KMS-11 (cell line): ENCODE results near the gene NRTN.
A peak's percentile ranks its signal among the peaks of the same experiment; 100 is the strongest.

Experiments used
- H2AFZ ChIP-seq: fragments of 200-600 bp; sonication (generic); 2 replicates; pipeline ENCODE4 v1.6.1; 2016; ENCODE audit warnings: antibody characterized with exemption, mixed run types, low read depth
- H3K27ac ChIP-seq: fragments of 200-600 bp; sonication (generic); 2 replicates; pipeline ENCODE4 v1.6.1; 2016; ENCODE audit warnings: mild to moderate bottlenecking, mixed run types
- H3K27me3 ChIP-seq: fragments of 200-600 bp; sonication (generic); 2 replicates; pipeline ENCODE4 v1.6.1; 2017; ENCODE audit warnings: mild to moderate bottlenecking, low read depth, mixed run types, moderate library complexity; ENCODE audit not compliant: insufficient read depth
- H3K36me3 ChIP-seq: fragments of 200-600 bp; sonication (generic); 2 replicates; pipeline ENCODE4 v1.6.1; 2017; ENCODE audit warnings: mild to moderate bottlenecking, mixed run types; ENCODE audit not compliant: insufficient read depth
- H3K4me1 ChIP-seq: fragments of 200-600 bp; sonication (generic); 2 replicates; pipeline ENCODE4 v1.6.1; 2016; ENCODE audit warnings: mild to moderate bottlenecking, low read depth, mixed run types; ENCODE audit not compliant: poor library complexity, severe bottlenecking
- H3K4me2 ChIP-seq: fragments of 200-600 bp; sonication (generic); 2 replicates; pipeline ENCODE4 v1.7.0; 2016; ENCODE audit warnings: mild to moderate bottlenecking, mixed run types
- H3K4me3 ChIP-seq: fragments of 200-600 bp; sonication (generic); IDR thresholded peaks from 2 replicates; pipeline ENCODE4 v1.6.1; 2017; ENCODE audit warnings: low read depth, low read length, mixed read lengths; ENCODE audit not compliant: insufficient read depth
- H3K79me2 ChIP-seq: fragments of 200-600 bp; sonication (generic); 2 replicates; pipeline ENCODE4 v1.6.1; 2016; ENCODE audit warnings: low read depth, mixed run types; ENCODE audit not compliant: insufficient read depth
- H3K9ac ChIP-seq: fragments of 200-600 bp; sonication (generic); 2 replicates; pipeline ENCODE4 v1.6.1; 2016; ENCODE audit warnings: mild to moderate bottlenecking, mixed run types
- H4K20me1 ChIP-seq: fragments of 200-600 bp; sonication (generic); 2 replicates; pipeline ENCODE4 v1.6.1; 2016; ENCODE audit warnings: mild to moderate bottlenecking, mixed run types; ENCODE audit not compliant: insufficient read depth
- CTCF ChIP-seq: fragments of 200-600 bp; sonication (generic); conservative IDR thresholded peaks from 2 replicates; pipeline ENCODE4 v1.6.1; 2017; ENCODE audit warnings: low read depth, mild to moderate bottlenecking, antibody characterized with exemption, low read length, moderate library complexity, mixed read lengths

NRTN gene

GRCh38 chr19:5827891-5828660 is 23.2 kb downstream of the NRTN start:
- peak overlapping the region; percentile 85 for H2AFZ ChIP-seq
- no peaks in the 10 kb centered on the region for H3K79me2 ChIP-seq
- H3K4me1 ChIP-seq: peaks cover 14% of the 10 kb centered on the region
- H3K36me3 ChIP-seq: no peaks in the 10 kb centered on the region
- H3K27ac ChIP-seq: peak overlapping the region; percentile 67
- no peaks in the 10 kb centered on the region for H3K27me3 ChIP-seq
- TF ChIP-seq CTCF: no peak
- no peak overlapping the region for H3K4me3 ChIP-seq
- no peaks in the 10 kb centered on the region for H4K20me1 ChIP-seq
- H3K4me2 ChIP-seq: peak overlapping the region; percentile 93
- peak overlapping the region; percentile 64 for H3K9ac ChIP-seq

GRCh38 chr19:5828661-5829566 is 24.0 kb downstream of the NRTN start:
- Histone ChIP-seq H3K36me3 (no peaks in the 10 kb centered on the region), H3K9ac (peak overlapping the region; percentile 64), H3K4me1 (peaks cover 14% of the 10 kb centered on the region), H3K4me3 (no peak overlapping the region), H3K27ac (peak overlapping the region; percentile 67), H3K79me2 (no peaks in the 10 kb centered on the region), H3K4me2 (peak overlapping the region; percentile 93), H3K27me3 (no peaks in the 10 kb centered on the region), H4K20me1 (no peaks in the 10 kb centered on the region), H2AFZ (peak overlapping the region; percentile 85)
- no peak for TF ChIP-seq CTCF

GRCh38 chr19:5829567-5830310 is 24.9 kb downstream of the NRTN start:
- Histone ChIP-seq H3K9ac (no peak overlapping the region), H3K4me3 (no peak overlapping the region), H3K4me1 (peaks cover 14% of the 10 kb centered on the region)

More at GRCh38 chr19:5829567-5830310, 24.9 kb downstream of the NRTN start:
- no peaks in the 10 kb centered on the region for H3K79me2 ChIP-seq
- no peaks in the 10 kb centered on the region for H4K20me1 ChIP-seq
- H2AFZ ChIP-seq: no peak overlapping the region
- peaks cover 1% of the 10 kb centered on the region; the same call in 1 of the 2 replicates for H3K27me3 ChIP-seq
- no peak for TF ChIP-seq CTCF
- H3K36me3 ChIP-seq: no peaks in the 10 kb centered on the region
- no peak overlapping the region for H3K27ac ChIP-seq
- H3K4me2 ChIP-seq: 0 out of 2 replicates have a peak overlapping the region, but pooled peaks have one; percentile 93
